ENCODE results near the gene ARHGAP29.

Gene ARHGAP29

DNA sequence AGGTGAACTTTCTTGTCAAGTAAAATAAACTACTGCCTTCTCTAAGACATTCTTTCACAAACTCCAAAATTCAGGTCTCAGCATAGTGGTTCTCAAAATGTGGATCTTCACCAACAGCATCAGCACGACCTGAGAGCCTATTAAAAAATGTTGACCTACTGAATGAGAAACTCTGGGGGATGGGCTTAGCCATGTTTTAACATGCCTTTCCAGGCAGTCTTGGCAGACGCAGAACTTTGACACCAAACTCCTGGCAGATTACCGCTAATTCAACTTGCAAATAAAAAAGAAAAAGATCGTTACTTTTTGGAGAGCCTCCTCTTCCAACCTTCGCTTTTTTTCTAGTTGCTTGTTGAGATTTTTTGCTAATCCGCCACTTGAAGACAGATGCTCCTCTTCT, 35.1 kb downstream of the ARHGAP29 start:
- TF ChIP-seq, protein P1, sequence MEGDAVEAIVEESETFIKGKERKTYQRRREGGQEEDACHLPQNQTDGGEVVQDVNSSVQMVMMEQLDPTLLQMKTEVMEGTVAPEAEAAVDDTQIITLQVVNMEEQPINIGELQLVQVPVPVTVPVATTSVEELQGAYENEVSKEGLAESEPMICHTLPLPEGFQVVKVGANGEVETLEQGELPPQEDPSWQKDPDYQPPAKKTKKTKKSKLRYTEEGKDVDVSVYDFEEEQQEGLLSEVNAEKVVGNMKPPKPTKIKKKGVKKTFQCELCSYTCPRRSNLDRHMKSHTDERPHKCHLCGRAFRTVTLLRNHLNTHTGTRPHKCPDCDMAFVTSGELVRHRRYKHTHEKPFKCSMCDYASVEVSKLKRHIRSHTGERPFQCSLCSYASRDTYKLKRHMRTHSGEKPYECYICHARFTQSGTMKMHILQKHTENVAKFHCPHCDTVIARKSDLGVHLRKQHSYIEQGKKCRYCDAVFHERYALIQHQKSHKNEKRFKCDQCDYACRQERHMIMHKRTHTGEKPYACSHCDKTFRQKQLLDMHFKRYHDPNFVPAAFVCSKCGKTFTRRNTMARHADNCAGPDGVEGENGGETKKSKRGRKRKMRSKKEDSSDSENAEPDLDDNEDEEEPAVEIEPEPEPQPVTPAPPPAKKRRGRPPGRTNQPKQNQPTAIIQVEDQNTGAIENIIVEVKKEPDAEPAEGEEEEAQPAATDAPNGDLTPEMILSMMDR (conservative IDR thresholded peaks at IDR 0.05) = no peak
- TF ChIP-seq ZFX (IDR thresholded peaks at IDR 0.05) = no peak

DNA sequence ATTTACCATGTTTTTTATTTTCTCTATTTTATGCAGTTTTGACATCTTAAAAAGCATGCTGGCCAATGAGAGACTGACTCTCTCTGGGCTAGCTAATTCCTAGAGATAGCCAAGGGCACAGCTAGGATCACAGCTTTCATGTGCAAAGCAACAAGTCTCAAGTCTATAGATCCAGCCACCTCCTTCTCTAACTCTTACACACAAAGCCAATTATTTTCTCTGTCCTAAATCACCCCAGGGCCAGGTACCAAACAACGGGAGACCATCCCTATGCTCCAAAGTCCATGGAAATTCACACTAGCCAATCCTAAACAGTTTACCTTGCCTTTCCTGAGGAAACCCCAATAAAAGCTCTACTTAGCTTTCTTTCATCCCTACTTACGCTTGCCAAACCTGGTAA, 38.0 kb downstream of the ARHGAP29 start:
- TF ChIP-seq, protein P1 (conservative IDR thresholded peaks at IDR 0.05) = no peak
- no peak for TF ChIP-seq ZFX (IDR thresholded peaks at IDR 0.05)
- no peak overlapping the region for H3K27ac ChIP-seq

More for the DNA sequence above, 35.1 kb downstream of the ARHGAP29 start:
- no peak overlapping the region for H3K27ac ChIP-seq

DNA sequence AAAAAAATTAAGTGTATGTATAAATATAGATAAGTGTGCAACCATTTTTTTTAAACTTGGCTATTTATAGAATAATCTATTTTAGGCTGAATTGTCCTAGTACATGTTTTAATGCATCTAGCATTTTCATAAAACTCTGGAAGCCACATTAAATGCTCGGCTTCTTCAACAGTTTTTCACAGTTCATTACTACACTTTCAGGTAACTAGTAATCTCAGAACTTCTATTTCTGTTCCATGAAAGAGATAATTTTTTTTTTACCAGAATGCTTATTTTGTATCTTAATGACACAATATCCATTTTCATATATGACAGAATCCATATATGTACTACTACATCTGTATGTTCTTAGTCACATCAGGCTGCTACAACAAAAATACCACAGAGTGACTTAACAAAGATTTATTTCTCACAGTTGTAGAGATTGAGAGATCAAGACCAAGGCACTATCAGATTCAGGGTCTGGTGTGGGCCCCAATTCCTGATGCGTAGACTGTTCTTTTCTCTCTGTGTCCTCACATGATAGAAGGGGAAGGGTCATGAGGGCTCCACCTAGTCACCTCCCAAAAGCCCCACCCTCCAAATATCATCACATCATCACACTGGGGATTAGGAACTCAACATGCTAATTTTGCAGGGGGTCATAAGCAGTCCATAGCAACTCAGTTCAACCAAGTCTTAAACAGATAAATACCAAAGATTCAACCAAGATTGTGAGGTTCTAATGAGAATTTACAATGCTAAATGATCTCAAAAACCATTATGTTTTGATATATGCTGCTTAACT, 43.1 kb downstream of the ARHGAP29 start:
- TF ChIP-seq, protein P1 (conservative IDR thresholded peaks at IDR 0.05) = no peak
- no peak for TF ChIP-seq ZFX (IDR thresholded peaks at IDR 0.05)
- H3K27ac ChIP-seq = no peak overlapping the region

DNA sequence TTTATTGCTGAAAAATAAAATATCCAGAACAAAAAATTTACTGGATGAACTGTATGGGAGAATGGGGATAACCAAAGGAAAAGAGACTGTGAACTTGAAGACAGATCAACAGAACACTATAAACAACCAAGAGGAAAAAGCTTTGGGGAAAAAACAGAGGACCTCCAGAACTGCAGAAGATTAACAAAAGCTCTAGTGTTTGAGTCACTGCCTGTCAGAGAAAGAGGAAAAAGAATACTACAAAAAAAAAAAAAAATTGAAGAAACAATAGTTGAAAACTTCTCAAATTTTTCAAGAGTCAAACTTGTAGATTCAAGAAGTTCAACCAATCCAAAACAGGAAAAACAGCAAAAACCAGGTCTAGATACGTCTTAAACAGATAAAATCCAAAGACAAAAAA, 44.3 kb downstream of the ARHGAP29 start:
- no peak overlapping the region for H3K27ac ChIP-seq
- TF ChIP-seq, protein P1 (conservative IDR thresholded peaks at IDR 0.05) = no peak
- TF ChIP-seq ZFX (IDR thresholded peaks at IDR 0.05) = no peak

DNA sequence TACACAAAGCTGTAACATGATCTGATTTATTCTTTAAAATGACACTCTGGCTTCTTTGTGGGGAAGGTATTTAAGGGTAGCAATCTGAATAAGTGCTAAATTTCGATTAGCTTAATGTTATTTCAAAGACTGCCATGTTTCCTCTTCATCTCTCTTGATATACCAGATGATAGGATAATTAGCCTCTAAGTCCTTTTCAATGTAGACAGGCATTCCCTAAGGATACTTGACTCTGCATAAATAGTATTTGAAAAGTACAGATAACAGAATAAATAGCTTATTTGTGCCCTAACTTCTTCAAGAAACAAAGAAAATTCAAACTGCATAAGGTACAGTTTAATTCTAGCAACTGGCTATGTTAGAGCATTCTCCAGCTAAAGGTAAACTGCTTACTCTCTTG, 46.2 kb downstream of the ARHGAP29 start:
- H3K27ac ChIP-seq = no peak overlapping the region
- no peak for TF ChIP-seq ZFX (IDR thresholded peaks at IDR 0.05)
- TF ChIP-seq, protein P1 (conservative IDR thresholded peaks at IDR 0.05) = no peak

DNA sequence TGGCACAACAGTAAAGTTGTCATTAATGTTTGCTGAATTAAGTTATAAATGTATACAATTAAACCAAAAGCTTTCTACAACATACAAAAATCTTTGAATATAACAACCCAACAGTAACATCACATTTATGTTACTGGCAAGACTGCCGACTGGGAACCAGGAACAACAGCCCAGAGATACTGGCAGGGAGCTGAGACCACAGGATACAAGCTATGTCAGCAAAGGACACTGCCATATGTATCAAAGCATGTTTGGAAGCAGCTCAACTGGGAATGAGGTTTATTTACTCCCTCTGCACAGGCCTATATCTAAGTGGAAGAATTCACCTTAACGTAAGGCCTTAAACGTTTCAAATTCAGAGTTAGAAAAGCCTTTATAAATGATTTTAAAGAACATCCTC, 50.4 kb downstream of the ARHGAP29 start:
- TF ChIP-seq ZFX (IDR thresholded peaks at IDR 0.05) = no peak
- TF ChIP-seq, protein P1 (conservative IDR thresholded peaks at IDR 0.05) = no peak
- H3K27ac ChIP-seq = no peak overlapping the region

DNA sequence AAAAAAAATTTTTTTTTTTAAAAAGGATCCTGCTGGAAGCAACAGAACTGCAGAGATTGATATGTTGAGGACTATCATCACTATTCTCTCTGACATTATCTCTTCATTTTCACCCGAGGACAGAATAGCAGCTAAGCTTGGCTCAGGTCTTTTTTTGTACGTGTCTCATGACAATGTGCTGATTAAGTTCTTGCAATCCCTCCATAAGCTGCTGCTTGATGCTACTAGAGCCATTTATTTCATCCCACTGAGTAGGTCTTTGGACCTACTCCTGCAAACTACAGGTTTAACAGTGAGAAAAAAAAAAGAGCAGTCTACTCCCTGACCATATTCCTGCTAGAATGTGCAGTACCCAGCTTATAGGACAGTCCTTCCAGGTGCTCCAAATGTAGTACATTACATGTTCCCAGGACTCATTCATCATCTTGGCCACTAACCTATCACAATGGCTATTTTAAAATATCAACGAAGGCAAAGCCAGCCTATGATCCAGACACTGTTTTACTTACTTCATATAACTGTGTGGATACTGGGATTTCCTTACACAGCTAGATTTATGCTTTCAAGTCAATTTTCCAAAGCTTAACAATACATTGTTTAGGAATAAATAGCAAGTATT, 54.1 kb downstream of the ARHGAP29 start:
- no peak for TF ChIP-seq ZFX (IDR thresholded peaks at IDR 0.05)
- TF ChIP-seq, protein P1 (conservative IDR thresholded peaks at IDR 0.05) = no peak
- no peak overlapping the region for H3K27ac ChIP-seq

Data from C4-2B (cell line).